T-helper 17 cell (primary cell): ENCODE measurements around the gene EIF2A. TPM values are rescaled to one million over a fixed set of nuclear protein-coding genes. Genes with fewer than 3 reads are reported as not detected.

ENCODE experiments used
- ATAC-seq: fragments of 150-1000 bp; cut with Tn5 transposase; 2 replicates; pipeline ENCODE4 v1.10.0; 2021; ENCODE audit warnings: mild to moderate bottlenecking, moderate library complexity
- DNase-seq, 3 donors: peaks; one replicate each; pipeline versions ENCODE4 v3.0.0 to v3.0.0-alpha.2; 2020 to 2021
- H3K9me3 ChIP-seq: one replicate; pipeline ENCODE4 v1.7.0; 2013; ENCODE audit warnings: low read length, mild to moderate bottlenecking; ENCODE audit not compliant: control insufficient read depth, poor library complexity, severe bottlenecking
- H3K27ac Mint-ChIP-seq: one replicate; pipeline ENCODE4 v1.8.0; 2022; ENCODE audit warnings: mild to moderate bottlenecking, moderate library complexity, mixed read lengths
- H3K27me3 Mint-ChIP-seq: one replicate; pipeline ENCODE4 v1.8.0; 2022; ENCODE audit warnings: mixed read lengths
- H3K36me3 Mint-ChIP-seq: one replicate; pipeline ENCODE4 v1.8.0; 2022; ENCODE audit warnings: low read depth, mixed read lengths
- H3K4me1 Mint-ChIP-seq: one replicate; pipeline ENCODE4 v1.8.0; 2022; ENCODE audit warnings: mild to moderate bottlenecking, mixed read lengths
- H3K4me3 Mint-ChIP-seq: one replicate; pipeline ENCODE4 v1.8.0; 2022; ENCODE audit warnings: mild to moderate bottlenecking, moderate library complexity, mixed read lengths
- total RNA-seq, 4 donors: library from RNA in 2 of 4; stranded (reverse) in 2 of 4; gene quantifications; one replicate each; pipeline ENCODE4 v1.2.3 and lab custom pipeline; 2022 to 2026

The EIF2A gene
- total RNA-seq, 2 donors from 2014 or later = 132 to 144 TPM

GRCh38 chr3:150527464-150528255, 18.9 kb upstream of the EIF2A start:
- ATAC-seq = no peak
- H3K4me1 Mint-ChIP-seq = peaks cover 8% of the 10 kb centered on the region
- H3K36me3 Mint-ChIP-seq = peaks cover 2% of the 10 kb centered on the region
- peak overlapping the region; percentile 9 for H3K4me3 Mint-ChIP-seq
- H3K27ac Mint-ChIP-seq = no peak overlapping the region
- no peaks in the 10 kb centered on the region for H3K9me3 ChIP-seq
- no peaks in the 10 kb centered on the region for H3K27me3 Mint-ChIP-seq
- no peak for DNase-seq

- H3K9me3 ChIP-seq = no peaks in the 10 kb centered on the region
- Mint-ChIP-seq H3K4me1 (peaks cover 8% of the 10 kb centered on the region), H3K4me3 (no peak overlapping the region), H3K36me3 (peaks cover 2% of the 10 kb centered on the region), H3K27ac (no peak overlapping the region), H3K27me3 (no peaks in the 10 kb centered on the region)
- no peak for ATAC-seq
- no peak for DNase-seq
These were observed 18.2 kb upstream of the EIF2A start for GRCh38 chr3:150528354-150528797.

- Mint-ChIP-seq H3K36me3 (peaks cover 2% of the 10 kb centered on the region), H3K27me3 (no peaks in the 10 kb centered on the region), H3K4me1 (peaks cover 8% of the 10 kb centered on the region), H3K4me3 (no peak overlapping the region), H3K27ac (peak overlapping the region; percentile 53)
- ATAC-seq (no peak), DNase-seq (no peak)
- no peaks in the 10 kb centered on the region for H3K9me3 ChIP-seq
These were observed 14.8 kb upstream of the EIF2A start for GRCh38 chr3:150531775-150532174.

GRCh38 chr3:150535204-150535603, 11.4 kb upstream of the EIF2A start:
- no peaks in the 10 kb centered on the region for H3K9me3 ChIP-seq
- ATAC-seq = no peak
- DNase-seq = no peak
- no peak overlapping the region for H3K4me3 Mint-ChIP-seq
- peaks cover 2% of the 10 kb centered on the region for H3K36me3 Mint-ChIP-seq
- no peak overlapping the region for H3K27ac Mint-ChIP-seq
- peaks cover 8% of the 10 kb centered on the region for H3K4me1 Mint-ChIP-seq
- no peaks in the 10 kb centered on the region for H3K27me3 Mint-ChIP-seq

- Mint-ChIP-seq H3K27me3 (no peaks in the 10 kb centered on the region), H3K36me3 (no peaks in the 10 kb centered on the region), H3K4me1 (peaks cover 17% of the 10 kb centered on the region), H3K27ac (peak overlapping the region; percentile 43), H3K4me3 (peak overlapping the region; percentile 21)
- H3K9me3 ChIP-seq = no peaks in the 10 kb centered on the region
- ATAC-seq (no peak), DNase-seq (no peak)
These were observed 8.0 kb upstream of the EIF2A start for GRCh38 chr3:150538324-150539208.

- Mint-ChIP-seq H3K36me3 (no peaks in the 10 kb centered on the region), H3K27ac (no peak overlapping the region), H3K27me3 (no peaks in the 10 kb centered on the region), H3K4me1 (peaks cover 27% of the 10 kb centered on the region), H3K4me3 (no peak overlapping the region)
- ATAC-seq = no peak
- no peaks in the 10 kb centered on the region for H3K9me3 ChIP-seq
- DNase-seq = no peak
These were observed 6.3 kb upstream of the EIF2A start for GRCh38 chr3:150540297-150540696.

GRCh38 chr3:150540991-150541390, 5.6 kb upstream of the EIF2A start:
- peaks cover 30% of the 10 kb centered on the region for H3K4me1 Mint-ChIP-seq

GRCh38 chr3:150543128-150543527, 3.5 kb upstream of the EIF2A start:
- H3K9me3 ChIP-seq = no peaks in the 10 kb centered on the region
- Mint-ChIP-seq H3K4me1 (peaks cover 39% of the 10 kb centered on the region), H3K36me3 (no peaks in the 10 kb centered on the region), H3K27ac (peak overlapping the region; percentile 53), H3K4me3 (no peak overlapping the region), H3K27me3 (no peaks in the 10 kb centered on the region)
- DNase-seq (no peak), ATAC-seq (no peak)

More at GRCh38 chr3:150540991-150541390, 5.6 kb upstream of the EIF2A start:
- Mint-ChIP-seq H3K27me3 (no peaks in the 10 kb centered on the region), H3K27ac (peak overlapping the region; percentile 83), H3K4me3 (no peak overlapping the region), H3K36me3 (no peaks in the 10 kb centered on the region)
- ATAC-seq = no peak
- H3K9me3 ChIP-seq = no peaks in the 10 kb centered on the region
- no peak for DNase-seq

GRCh38 chr3:150543531-150543930, 3.1 kb upstream of the EIF2A start:
- H3K4me1 Mint-ChIP-seq = peaks cover 42% of the 10 kb centered on the region

GRCh38 chr3:150544041-150544440, 2.5 kb upstream of the EIF2A start:
- H3K4me1 Mint-ChIP-seq = peaks cover 43% of the 10 kb centered on the region
- DNase-seq = no peak
- H3K4me3 Mint-ChIP-seq = peak overlapping the region; percentile 31
- no peaks in the 10 kb centered on the region for H3K27me3 Mint-ChIP-seq
- H3K9me3 ChIP-seq = no peaks in the 10 kb centered on the region
- H3K36me3 Mint-ChIP-seq = no peaks in the 10 kb centered on the region
- H3K27ac Mint-ChIP-seq = peak overlapping the region; percentile 53
- no peak for ATAC-seq

More at GRCh38 chr3:150543531-150543930, 3.1 kb upstream of the EIF2A start:
- Mint-ChIP-seq H3K27me3 (no peaks in the 10 kb centered on the region), H3K27ac (peak overlapping the region; percentile 53), H3K4me3 (no peak overlapping the region), H3K36me3 (no peaks in the 10 kb centered on the region)
- H3K9me3 ChIP-seq = no peaks in the 10 kb centered on the region
- DNase-seq (no peak), ATAC-seq (no peak)

- H3K36me3 Mint-ChIP-seq = no peaks in the 10 kb centered on the region
These were observed 1.9 kb upstream of the EIF2A start for GRCh38 chr3:150544726-150545125.

GRCh38 chr3:150545419-150546225, 965 bp upstream of the EIF2A start:
- Mint-ChIP-seq H3K27ac (peak overlapping the region; percentile 96), H3K36me3 (no peaks in the 10 kb centered on the region), H3K27me3 (no peaks in the 10 kb centered on the region), H3K4me3 (peak overlapping the region; percentile 97), H3K4me1 (peaks cover 46% of the 10 kb centered on the region)
- H3K9me3 ChIP-seq = no peaks in the 10 kb centered on the region
- DNase-seq = peak in 1 of 3 donors; percentile 29
- peak; percentile 10 for ATAC-seq

More at GRCh38 chr3:150544726-150545125, 1.9 kb upstream of the EIF2A start:
- H3K4me1 Mint-ChIP-seq = peaks cover 44% of the 10 kb centered on the region
- H3K27me3 Mint-ChIP-seq = no peaks in the 10 kb centered on the region
- H3K27ac Mint-ChIP-seq = peak overlapping the region; percentile 96
- H3K9me3 ChIP-seq = no peaks in the 10 kb centered on the region
- DNase-seq = no peak
- peak overlapping the region; percentile 59 for H3K4me3 Mint-ChIP-seq
- ATAC-seq = no peak
